HFFc6 (cell line): ENCODE results near the gene STK35. TPM values are rescaled to one million over a fixed set of nuclear protein-coding genes. Genes with fewer than 3 reads are reported as not detected.

Experiments used
- DNase-seq: peaks from one replicate; pipeline ENCODE4 v3.0.0-alpha.2; 2018
- H3K27ac Mint-ChIP-seq: 2 replicates; pipeline ENCODE4 v1.8.0; 2020; ENCODE audit warnings: mild to moderate bottlenecking, mixed read lengths
- H3K27me3 Mint-ChIP-seq: 2 replicates; pipeline ENCODE4 v1.8.0; 2021; ENCODE audit warnings: mild to moderate bottlenecking, moderate library complexity, mixed read lengths; ENCODE audit not compliant: insufficient read depth
- H3K36me3 Mint-ChIP-seq: 2 replicates; pipeline ENCODE4 v1.8.0; 2021; ENCODE audit warnings: low read depth, mixed read lengths
- H3K4me1 Mint-ChIP-seq: 2 replicates; pipeline ENCODE4 v1.8.0; 2020; ENCODE audit warnings: low read depth, mixed read lengths
- H3K4me3 Mint-ChIP-seq: 2 replicates; pipeline ENCODE4 v1.8.0; 2020; ENCODE audit warnings: mild to moderate bottlenecking, moderate library complexity, mixed read lengths
- H3K9me3 Mint-ChIP-seq: 2 replicates; pipeline ENCODE4 v1.8.0; 2020; ENCODE audit warnings: mild to moderate bottlenecking, mixed read lengths
- total RNA-seq, 6 experiments: library from RNA; stranded (reverse); fragmentation: NEBNext Ultra II Directional; extraction: Animal tissue kit (Norgen Biotek cat#: 25700); gene quantifications; 2 replicates in 1 of 6; 3 replicates in 5 of 6; pipeline ENCODE4 v1.2.3, GENCODE V29; 2021
- TF ChIP-seq, protein P1 (sequence below): fragments of 200-600 bp; sonication (generic); IDR thresholded peaks from 2 replicates; pipeline ENCODE4 v1.5.0; 2021; ENCODE audit warnings: antibody characterized with exemption, mild to moderate bottlenecking

The STK35 gene
- total RNA-seq, 6 experiments from 2014 or later = 14.0 to 16.7 (median 15.1) TPM

DNA sequence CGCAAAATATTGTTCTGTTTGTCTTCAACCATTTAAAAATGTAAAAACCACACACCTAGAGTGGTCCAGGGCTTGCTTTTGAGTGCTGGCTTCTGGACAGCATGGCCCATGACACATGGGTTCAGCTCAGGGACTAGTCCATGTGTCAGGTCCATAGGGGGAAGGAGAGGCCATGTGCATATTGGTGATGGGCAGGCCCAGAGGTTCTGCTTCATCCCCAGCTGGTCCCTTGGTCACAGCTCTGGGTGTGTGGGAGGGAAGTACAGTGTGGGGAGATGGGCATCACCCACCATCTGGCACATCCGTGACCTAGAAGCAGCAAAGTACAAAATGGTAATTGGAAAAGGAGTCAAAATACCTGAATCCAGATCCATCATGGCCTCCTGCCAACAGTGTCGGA, 50.7 kb downstream of the STK35 start:
- DNase-seq = no peak
- H3K36me3 Mint-ChIP-seq = no peaks in the 10 kb centered on the region; the same call in 1 of the 2 replicates
- no peaks in the 10 kb centered on the region for H3K27me3 Mint-ChIP-seq
- no peaks in the 10 kb centered on the region for H3K9me3 Mint-ChIP-seq
- TF ChIP-seq, protein P1, sequence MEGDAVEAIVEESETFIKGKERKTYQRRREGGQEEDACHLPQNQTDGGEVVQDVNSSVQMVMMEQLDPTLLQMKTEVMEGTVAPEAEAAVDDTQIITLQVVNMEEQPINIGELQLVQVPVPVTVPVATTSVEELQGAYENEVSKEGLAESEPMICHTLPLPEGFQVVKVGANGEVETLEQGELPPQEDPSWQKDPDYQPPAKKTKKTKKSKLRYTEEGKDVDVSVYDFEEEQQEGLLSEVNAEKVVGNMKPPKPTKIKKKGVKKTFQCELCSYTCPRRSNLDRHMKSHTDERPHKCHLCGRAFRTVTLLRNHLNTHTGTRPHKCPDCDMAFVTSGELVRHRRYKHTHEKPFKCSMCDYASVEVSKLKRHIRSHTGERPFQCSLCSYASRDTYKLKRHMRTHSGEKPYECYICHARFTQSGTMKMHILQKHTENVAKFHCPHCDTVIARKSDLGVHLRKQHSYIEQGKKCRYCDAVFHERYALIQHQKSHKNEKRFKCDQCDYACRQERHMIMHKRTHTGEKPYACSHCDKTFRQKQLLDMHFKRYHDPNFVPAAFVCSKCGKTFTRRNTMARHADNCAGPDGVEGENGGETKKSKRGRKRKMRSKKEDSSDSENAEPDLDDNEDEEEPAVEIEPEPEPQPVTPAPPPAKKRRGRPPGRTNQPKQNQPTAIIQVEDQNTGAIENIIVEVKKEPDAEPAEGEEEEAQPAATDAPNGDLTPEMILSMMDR = no peak
- peaks cover 39% of the 10 kb centered on the region for H3K4me1 Mint-ChIP-seq
- H3K27ac Mint-ChIP-seq = peak overlapping the region; percentile 83
- H3K4me3 Mint-ChIP-seq = peak overlapping the region; percentile 36; the same call in 1 of the 2 replicates

DNA sequence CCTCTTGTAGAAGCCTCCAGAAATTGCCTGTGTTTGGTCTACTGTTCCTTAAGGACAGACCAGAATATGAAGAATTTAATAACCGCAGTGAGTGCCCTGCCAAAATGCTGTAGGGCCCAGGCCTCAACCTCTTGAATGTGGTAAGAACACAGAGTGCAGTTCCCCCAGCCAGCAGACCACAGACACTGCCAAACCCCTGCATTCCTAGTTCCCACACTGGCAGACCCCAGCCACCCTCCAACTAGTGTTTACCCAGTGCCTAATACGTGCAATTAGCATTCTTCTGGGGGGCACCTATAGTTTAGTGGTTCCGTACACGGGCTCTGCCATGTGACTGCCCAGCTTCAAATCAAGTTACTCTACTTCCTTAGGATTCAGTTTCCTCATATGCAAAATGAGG, 51.7 kb downstream of the STK35 start:
- Mint-ChIP-seq H3K4me1 (peaks cover 39% of the 10 kb centered on the region), H3K27me3 (no peaks in the 10 kb centered on the region), H3K36me3 (no peaks in the 10 kb centered on the region; the same call in 1 of the 2 replicates), H3K9me3 (no peaks in the 10 kb centered on the region), H3K27ac (no peak overlapping the region), H3K4me3 (no peak overlapping the region)
- TF ChIP-seq, protein P1 = no peak
- DNase-seq = no peak

DNA sequence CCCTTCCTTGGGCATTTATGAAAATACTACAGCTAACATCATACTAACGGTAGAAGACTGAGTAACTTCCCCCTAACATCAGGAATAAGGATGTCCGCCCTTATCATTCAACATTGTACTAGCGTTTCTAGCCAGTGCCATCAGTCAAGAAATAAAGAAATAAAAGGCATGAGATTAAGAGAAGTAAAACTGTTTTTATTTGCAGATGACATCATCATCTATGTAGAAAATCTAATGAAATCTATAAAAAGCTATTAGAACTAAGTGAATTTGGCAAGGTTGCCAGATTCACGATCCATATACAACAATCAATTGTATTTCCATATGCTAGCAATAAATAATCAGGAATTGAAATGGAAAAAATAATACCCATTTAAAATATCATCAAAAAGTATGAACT, 54.6 kb downstream of the STK35 start:
- no peak overlapping the region for H3K4me3 Mint-ChIP-seq
- H3K4me1 Mint-ChIP-seq = peaks cover 20% of the 10 kb centered on the region
- DNase-seq = no peak
- H3K27me3 Mint-ChIP-seq = peaks cover 2% of the 10 kb centered on the region; the same call in 1 of the 2 replicates
- TF ChIP-seq, protein P1 = no peak
- H3K36me3 Mint-ChIP-seq = no peaks in the 10 kb centered on the region
- H3K9me3 Mint-ChIP-seq = no peaks in the 10 kb centered on the region
- no peak overlapping the region for H3K27ac Mint-ChIP-seq

DNA sequence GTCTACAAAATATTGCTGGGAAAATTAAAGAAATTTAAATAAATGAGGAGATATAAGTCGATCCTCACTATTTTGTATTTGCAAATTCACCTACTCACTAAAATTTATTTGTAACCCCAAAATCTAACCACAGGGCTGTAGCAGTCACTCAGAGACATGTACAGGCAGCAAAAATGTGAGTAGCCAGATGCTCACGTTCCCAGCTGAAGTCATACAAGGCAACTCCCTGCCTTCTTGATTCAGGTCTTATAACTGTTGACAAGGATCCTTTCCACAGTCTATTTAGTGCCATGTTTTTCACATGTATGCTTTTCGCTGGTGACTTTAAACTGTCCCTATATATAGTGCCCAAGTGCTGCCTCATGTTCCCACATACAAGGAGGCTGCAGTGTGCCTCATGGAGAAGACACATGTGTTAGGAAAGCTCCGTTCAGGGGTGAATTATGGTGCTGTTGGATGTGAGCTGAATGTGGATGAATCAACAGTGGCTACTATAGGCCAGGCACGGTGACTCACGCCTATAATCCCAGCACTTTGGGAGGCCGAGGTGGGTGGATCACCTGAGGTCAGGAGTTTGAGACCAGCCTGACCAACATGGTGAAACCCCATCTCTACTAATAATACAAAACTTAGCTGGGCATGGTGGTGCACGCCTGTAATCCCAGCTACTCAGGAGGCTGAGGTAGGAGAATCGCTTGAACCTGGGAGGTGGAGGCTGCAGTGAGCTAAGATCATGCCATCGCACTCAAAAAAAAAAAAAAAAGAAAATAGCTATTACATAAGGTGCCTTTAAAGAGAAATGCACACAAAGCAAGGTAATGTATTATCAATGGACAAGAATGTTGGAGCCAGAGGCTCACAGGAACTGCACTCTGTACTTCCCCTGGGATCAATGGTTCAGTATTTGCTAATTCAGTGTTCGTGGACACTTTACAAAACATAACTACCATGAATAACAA, 55.3 kb downstream of the STK35 start:
- TF ChIP-seq, protein P1 = no peak
- Mint-ChIP-seq H3K36me3 (no peaks in the 10 kb centered on the region), H3K4me1 (peaks cover 12% of the 10 kb centered on the region), H3K27me3 (peaks cover 4% of the 10 kb centered on the region; the same call in 1 of the 2 replicates), H3K9me3 (no peaks in the 10 kb centered on the region), H3K27ac (no peak overlapping the region), H3K4me3 (no peak overlapping the region)
- no peak for DNase-seq

DNA sequence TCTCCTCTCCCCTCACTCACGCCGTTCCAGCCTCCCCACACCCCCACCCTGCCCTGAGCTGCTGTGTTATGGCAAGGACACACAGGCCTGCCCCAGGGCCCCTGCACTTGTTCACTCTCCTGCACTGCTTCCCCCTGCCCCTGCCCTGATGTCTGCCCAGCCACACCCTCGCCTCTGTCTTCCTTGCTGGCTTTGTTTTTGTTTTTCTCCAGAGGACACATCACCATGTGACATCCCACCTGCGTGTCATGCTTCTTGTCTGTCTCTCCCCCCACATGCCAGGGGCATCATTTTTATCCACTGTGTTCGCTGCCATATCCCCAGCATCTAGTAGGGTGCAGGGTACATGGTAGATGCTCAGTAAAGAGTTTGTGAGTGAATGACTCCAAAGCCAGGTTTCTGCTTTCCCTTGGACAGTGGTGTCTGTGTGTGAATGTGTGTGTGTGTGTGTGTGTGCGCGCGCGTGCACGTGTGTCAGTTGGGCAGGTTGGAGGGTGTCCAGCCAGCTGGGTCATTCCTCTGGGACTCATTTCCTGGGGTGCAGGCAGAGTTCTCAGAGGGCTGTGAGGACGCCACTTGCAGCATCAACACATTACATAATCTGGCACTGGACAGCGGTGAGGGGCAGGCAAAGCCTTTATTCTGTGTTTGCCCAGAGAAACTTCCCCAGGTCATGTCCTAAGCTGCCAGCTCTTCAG, 60.6 kb downstream of the STK35 start:
- Mint-ChIP-seq H3K27ac (no peak overlapping the region), H3K4me3 (no peak overlapping the region), H3K36me3 (no peaks in the 10 kb centered on the region), H3K4me1 (no peaks in the 10 kb centered on the region), H3K27me3 (peaks cover 17% of the 10 kb centered on the region), H3K9me3 (no peaks in the 10 kb centered on the region)
- DNase-seq = no peak
- TF ChIP-seq, protein P1 = no peak
